HepG2 (cell line): Measurements from ENCODE around the gene PLEKHG2. TPM values are rescaled to one million over a fixed set of nuclear protein-coding genes. Genes with fewer than 3 reads are reported as not detected.
A peak's percentile ranks its signal among the peaks of the same experiment; 100 is the strongest.

Experiments used
- CHD2 ChIP-seq: IDR thresholded peaks from 2 replicates; pipeline ENCODE4 v1.6.1; 2011; ENCODE audit warnings: low read depth, low read length, improper control_type of control experiment
- MLLT10 ChIP-seq: sonication (generic); formaldehyde crosslinking; IDR thresholded peaks from 2 replicates; pipeline ENCODE4 v1.4.0; 2020; ENCODE audit warnings: missing genetic modification reagents
- RELA ChIP-seq: sonication (generic); formaldehyde crosslinking; IDR thresholded peaks from 2 replicates; pipeline ENCODE4 v1.4.0; 2020; ENCODE audit warnings: missing genetic modification reagents
- SAFB2 ChIP-seq: sonication (generic); formaldehyde crosslinking; IDR thresholded peaks from 2 replicates; pipeline ENCODE4 v1.5.1; 2020; ENCODE audit warnings: missing genetic modification reagents, low read depth, mild to moderate bottlenecking, borderline replicate concordance
- SIX1 ChIP-seq: sonication (generic); formaldehyde crosslinking; IDR thresholded peaks from 2 replicates; pipeline ENCODE4 v1.4.0; 2020; ENCODE audit warnings: missing genetic modification reagents, borderline replicate concordance
- ZNF616 ChIP-seq: sonication (generic); formaldehyde crosslinking; IDR thresholded peaks from 2 replicates; pipeline ENCODE4 v1.5.0; 2020; ENCODE audit warnings: low read depth, mild to moderate bottlenecking, missing genetic modification reagents
- ZNF709 ChIP-seq: sonication (generic); formaldehyde crosslinking; IDR thresholded peaks from 2 replicates; pipeline ENCODE4 v1.5.0; 2020; ENCODE audit warnings: mild to moderate bottlenecking, missing genetic modification reagents
- polyA plus RNA-seq, 8 experiments: library from polyadenylated mRNA; depleted of rRNA in 3 of 8; stranded (reverse) in 7 of 8; unstranded in 1 of 8; fragments of >200 nt; fragmentation: Illumina TruSeq in 4 of 8; extraction: Trizol in 4 of 8; gene quantifications; 2 replicates each; pipeline versions ENCODE4 v1.2.1 to v1.2.3, GENCODE V29; 2011 to 2016; ENCODE audit warnings: low read depth in 4 of 8, missing spikeins in 1 of 8, mixed read lengths in 1 of 8; ENCODE audit not compliant: insufficient read depth in 1 of 8
- total RNA-seq, 5 experiments: library from RNA; depleted of rRNA; stranded (reverse); fragments of >200 nt; fragmentation: Illumina TruSeq; extraction: Trizol; gene quantifications; 2 replicates each; pipeline ENCODE4 v1.2.3, GENCODE V29; 2016; ENCODE audit warnings: low read depth in 1 of 5
- TF ChIP-seq, protein P1 (sequence below): sonication (generic); formaldehyde crosslinking; IDR thresholded peaks from 2 replicates; pipeline ENCODE4 v1.9.0; 2022; ENCODE audit warnings: missing genetic modification reagents, mild to moderate bottlenecking, borderline replicate concordance
- TF ChIP-seq, protein P2 (sequence below): sonication (generic); formaldehyde crosslinking; IDR thresholded peaks from 2 replicates; pipeline ENCODE4 v1.4.0; 2020; ENCODE audit warnings: missing genetic modification reagents
- TF ChIP-seq, protein P3 (sequence below): IDR thresholded peaks from 2 replicates; pipeline ENCODE4 v1.6.1; 2016
- TF ChIP-seq, protein P4 (sequence below): sonication (generic); formaldehyde crosslinking; IDR thresholded peaks from 2 replicates; pipeline ENCODE4 v1.4.0; 2020; ENCODE audit warnings: missing genetic modification reagents, borderline replicate concordance
- TF ChIP-seq, protein P5 (sequence below): sonication (generic); formaldehyde crosslinking; IDR thresholded peaks from 2 replicates; pipeline ENCODE4 v1.4.0; 2020; ENCODE audit warnings: missing genetic modification reagents
- TF ChIP-seq, protein P6 (sequence below): sonication (generic); formaldehyde crosslinking; IDR thresholded peaks from 2 replicates; pipeline ENCODE4 v1.5.0; 2020; ENCODE audit warnings: missing genetic modification reagents

PLEKHG2 gene
- total and polyA plus RNA-seq, 2 of the 13 experiments (the other 11 are each of a cell fraction or from before 2014, with no cell fraction given), result 3.6 to 6.8 TPM

DNA sequence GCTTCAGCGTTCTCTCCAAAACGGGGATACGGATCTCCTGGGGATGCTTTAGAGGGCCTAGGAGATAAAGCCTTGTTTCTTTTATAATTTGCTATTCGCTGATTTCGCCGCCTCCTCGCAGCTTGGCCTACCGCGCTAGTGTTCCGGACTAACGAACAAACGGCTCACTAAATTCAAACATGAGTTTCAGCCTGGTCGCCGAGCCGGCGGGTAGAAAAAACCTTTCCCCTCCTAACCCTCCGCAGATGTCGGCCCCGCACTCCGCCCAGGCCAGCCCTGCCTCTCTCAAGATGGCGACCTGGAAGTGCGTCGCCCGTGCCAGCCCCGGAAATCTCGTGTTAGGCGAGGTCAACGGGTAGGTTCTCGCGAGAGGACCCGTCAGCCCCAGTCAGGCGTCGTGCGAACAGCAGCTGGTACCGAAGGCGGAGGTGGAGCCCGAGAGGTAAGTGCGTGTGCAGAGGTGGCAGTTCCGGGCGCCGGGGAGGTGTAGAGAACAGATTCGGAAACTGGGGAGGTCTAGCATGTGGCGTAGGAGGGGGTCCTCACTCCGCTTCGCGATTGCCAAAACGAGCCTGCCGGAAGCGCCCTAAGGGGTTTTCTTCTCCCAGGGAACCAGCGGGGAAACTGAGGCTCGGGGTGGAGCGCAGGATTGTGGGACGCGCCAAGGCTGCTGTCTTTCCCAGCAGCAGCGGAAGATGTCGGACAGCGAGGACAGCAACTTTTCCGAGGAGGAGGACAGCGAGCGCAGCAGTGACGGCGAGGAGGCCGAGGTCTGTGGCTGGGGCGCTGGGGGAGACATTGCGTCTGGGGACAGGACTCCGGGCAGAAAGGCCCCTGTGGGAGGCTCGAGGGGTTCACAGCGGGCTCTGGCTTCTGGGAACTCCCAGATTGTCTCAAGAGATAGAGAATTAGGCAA is 33.0 kb downstream of the PLEKHG2 start, which contains the start of gene SUPT5H (continued):
- TF ChIP-seq, protein P1, sequence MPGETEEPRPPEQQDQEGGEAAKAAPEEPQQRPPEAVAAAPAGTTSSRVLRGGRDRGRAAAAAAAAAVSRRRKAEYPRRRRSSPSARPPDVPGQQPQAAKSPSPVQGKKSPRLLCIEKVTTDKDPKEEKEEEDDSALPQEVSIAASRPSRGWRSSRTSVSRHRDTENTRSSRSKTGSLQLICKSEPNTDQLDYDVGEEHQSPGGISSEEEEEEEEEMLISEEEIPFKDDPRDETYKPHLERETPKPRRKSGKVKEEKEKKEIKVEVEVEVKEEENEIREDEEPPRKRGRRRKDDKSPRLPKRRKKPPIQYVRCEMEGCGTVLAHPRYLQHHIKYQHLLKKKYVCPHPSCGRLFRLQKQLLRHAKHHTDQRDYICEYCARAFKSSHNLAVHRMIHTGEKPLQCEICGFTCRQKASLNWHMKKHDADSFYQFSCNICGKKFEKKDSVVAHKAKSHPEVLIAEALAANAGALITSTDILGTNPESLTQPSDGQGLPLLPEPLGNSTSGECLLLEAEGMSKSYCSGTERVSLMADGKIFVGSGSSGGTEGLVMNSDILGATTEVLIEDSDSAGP (CRISPR knock-in tag), result peak; percentile 85
- TF ChIP-seq, protein P2, sequence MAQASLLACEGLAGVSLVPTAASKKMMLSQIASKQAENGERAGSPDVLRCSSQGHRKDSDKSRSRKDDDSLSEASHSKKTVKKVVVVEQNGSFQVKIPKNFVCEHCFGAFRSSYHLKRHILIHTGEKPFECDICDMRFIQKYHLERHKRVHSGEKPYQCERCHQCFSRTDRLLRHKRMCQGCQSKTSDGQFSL, result 0 out of 2 replicates have a peak, but pooled peaks have one; percentile 59
- TF ChIP-seq, protein P3, sequence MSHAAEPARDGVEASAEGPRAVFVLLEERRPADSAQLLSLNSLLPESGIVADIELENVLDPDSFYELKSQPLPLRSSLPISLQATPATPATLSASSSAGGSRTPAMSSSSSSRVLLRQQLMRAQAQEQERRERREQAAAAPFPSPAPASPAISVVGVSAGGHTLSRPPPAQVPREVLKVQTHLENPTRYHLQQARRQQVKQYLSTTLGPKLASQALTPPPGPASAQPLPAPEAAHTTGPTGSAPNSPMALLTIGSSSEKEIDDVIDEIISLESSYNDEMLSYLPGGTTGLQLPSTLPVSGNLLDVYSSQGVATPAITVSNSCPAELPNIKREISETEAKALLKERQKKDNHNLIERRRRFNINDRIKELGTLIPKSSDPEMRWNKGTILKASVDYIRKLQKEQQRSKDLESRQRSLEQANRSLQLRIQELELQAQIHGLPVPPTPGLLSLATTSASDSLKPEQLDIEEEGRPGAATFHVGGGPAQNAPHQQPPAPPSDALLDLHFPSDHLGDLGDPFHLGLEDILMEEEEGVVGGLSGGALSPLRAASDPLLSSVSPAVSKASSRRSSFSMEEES (CRISPR knock-in tag), result 0 out of 2 replicates have a peak, but pooled peaks have one; percentile 52
- no peak for TF ChIP-seq MLLT10 (CRISPR knock-in tag)
- TF ChIP-seq, protein P4, sequence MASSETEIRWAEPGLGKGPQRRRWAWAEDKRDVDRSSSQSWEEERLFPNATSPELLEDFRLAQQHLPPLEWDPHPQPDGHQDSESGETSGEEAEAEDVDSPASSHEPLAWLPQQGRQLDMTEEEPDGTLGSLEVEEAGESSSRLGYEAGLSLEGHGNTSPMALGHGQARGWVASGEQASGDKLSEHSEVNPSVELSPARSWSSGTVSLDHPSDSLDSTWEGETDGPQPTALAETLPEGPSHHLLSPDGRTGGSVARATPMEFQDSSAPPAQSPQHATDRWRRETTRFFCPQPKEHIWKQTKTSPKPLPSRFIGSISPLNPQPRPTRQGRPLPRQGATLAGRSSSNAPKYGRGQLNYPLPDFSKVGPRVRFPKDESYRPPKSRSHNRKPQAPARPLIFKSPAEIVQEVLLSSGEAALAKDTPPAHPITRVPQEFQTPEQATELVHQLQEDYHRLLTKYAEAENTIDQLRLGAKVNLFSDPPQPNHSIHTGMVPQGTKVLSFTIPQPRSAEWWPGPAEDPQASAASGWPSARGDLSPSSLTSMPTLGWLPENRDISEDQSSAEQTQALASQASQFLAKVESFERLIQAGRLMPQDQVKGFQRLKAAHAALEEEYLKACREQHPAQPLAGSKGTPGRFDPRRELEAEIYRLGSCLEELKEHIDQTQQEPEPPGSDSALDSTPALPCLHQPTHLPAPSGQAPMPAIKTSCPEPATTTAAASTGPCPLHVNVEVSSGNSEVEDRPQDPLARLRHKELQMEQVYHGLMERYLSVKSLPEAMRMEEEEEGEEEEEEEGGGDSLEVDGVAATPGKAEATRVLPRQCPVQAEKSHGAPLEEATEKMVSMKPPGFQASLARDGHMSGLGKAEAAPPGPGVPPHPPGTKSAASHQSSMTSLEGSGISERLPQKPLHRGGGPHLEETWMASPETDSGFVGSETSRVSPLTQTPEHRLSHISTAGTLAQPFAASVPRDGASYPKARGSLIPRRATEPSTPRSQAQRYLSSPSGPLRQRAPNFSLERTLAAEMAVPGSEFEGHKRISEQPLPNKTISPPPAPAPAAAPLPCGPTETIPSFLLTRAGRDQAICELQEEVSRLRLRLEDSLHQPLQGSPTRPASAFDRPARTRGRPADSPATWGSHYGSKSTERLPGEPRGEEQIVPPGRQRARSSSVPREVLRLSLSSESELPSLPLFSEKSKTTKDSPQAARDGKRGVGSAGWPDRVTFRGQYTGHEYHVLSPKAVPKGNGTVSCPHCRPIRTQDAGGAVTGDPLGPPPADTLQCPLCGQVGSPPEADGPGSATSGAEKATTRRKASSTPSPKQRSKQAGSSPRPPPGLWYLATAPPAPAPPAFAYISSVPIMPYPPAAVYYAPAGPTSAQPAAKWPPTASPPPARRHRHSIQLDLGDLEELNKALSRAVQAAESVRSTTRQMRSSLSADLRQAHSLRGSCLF, result no peak
- TF ChIP-seq, protein P5, sequence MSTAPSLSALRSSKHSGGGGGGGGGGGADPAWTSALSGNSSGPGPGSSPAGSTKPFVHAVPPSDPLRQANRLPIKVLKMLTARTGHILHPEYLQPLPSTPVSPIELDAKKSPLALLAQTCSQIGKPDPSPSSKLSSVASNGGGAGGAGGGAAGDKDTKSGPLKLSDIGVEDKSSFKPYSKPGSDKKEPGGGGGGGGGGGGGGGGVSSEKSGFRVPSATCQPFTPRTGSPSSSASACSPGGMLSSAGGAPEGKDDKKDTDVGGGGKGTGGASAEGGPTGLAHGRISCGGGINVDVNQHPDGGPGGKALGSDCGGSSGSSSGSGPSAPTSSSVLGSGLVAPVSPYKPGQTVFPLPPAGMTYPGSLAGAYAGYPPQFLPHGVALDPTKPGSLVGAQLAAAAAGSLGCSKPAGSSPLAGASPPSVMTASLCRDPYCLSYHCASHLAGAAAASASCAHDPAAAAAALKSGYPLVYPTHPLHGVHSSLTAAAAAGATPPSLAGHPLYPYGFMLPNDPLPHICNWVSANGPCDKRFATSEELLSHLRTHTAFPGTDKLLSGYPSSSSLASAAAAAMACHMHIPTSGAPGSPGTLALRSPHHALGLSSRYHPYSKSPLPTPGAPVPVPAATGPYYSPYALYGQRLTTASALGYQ (CRISPR knock-in tag), result no peak; the same call in 1 of the 2 replicates
- TF ChIP-seq ZNF709 (CRISPR knock-in tag), result peak; percentile 93
- TF ChIP-seq RELA (CRISPR knock-in tag), result no peak
- peak; percentile 99 for TF ChIP-seq CHD2
- TF ChIP-seq SAFB2 (CRISPR knock-in tag), result no peak; the same call in 1 of the 2 replicates
- TF ChIP-seq SIX1 (CRISPR knock-in tag), result peak; percentile 38; the same call in 1 of the 2 replicates
- TF ChIP-seq ZNF616 (CRISPR knock-in tag), result no peak
- TF ChIP-seq, protein P6, sequence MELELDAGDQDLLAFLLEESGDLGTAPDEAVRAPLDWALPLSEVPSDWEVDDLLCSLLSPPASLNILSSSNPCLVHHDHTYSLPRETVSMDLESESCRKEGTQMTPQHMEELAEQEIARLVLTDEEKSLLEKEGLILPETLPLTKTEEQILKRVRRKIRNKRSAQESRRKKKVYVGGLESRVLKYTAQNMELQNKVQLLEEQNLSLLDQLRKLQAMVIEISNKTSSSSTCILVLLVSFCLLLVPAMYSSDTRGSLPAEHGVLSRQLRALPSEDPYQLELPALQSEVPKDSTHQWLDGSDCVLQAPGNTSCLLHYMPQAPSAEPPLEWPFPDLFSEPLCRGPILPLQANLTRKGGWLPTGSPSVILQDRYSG (CRISPR knock-in tag), result 0 out of 2 replicates have a peak, but pooled peaks have one; percentile 3
